Stomach (tissue), 4 donors: ENCODE measurements around the gene CCSER1.

Experiments
- EP300 ChIP-seq: sonication (generic); formaldehyde crosslinking; IDR thresholded peaks from one replicate; pipeline ENCODE4 v1.6.1; 2017; ENCODE audit warnings: antibody characterized with exemption
- POLR2A ChIP-seq, 4 donors: fragments of 450-650 bp; IDR thresholded peaks; one replicate each; pipeline ENCODE4 v1.6.1; 2016; ENCODE audit warnings: antibody characterized with exemption in 4 of 4, control low read depth in 2 of 4, mild to moderate bottlenecking in 1 of 4, moderate library complexity in 1 of 4
- POLR2AphosphoS5 ChIP-seq, 3 donors: sonication (generic); formaldehyde crosslinking; IDR thresholded peaks; one replicate each; pipeline ENCODE4 v1.6.1; 2016; ENCODE audit warnings: antibody characterized with exemption in 3 of 3
- TF ChIP-seq, protein P1 (sequence below), 7 experiments: fragments of 450-650 bp in 4 of 7; fragments of 200-600 bp in 3 of 7; sonication (generic) in 3 of 7; IDR thresholded peaks; one replicate each; pipeline ENCODE4 v1.5.1; 2016 to 2019; ENCODE audit warnings: antibody characterized with exemption in 7 of 7, control low read depth in 2 of 7, mild to moderate bottlenecking in 1 of 7

- TF ChIP-seq, protein P1, sequence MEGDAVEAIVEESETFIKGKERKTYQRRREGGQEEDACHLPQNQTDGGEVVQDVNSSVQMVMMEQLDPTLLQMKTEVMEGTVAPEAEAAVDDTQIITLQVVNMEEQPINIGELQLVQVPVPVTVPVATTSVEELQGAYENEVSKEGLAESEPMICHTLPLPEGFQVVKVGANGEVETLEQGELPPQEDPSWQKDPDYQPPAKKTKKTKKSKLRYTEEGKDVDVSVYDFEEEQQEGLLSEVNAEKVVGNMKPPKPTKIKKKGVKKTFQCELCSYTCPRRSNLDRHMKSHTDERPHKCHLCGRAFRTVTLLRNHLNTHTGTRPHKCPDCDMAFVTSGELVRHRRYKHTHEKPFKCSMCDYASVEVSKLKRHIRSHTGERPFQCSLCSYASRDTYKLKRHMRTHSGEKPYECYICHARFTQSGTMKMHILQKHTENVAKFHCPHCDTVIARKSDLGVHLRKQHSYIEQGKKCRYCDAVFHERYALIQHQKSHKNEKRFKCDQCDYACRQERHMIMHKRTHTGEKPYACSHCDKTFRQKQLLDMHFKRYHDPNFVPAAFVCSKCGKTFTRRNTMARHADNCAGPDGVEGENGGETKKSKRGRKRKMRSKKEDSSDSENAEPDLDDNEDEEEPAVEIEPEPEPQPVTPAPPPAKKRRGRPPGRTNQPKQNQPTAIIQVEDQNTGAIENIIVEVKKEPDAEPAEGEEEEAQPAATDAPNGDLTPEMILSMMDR (IDR thresholded peaks at IDR 0.05) = no peak
- TF ChIP-seq POLR2AphosphoS5 (IDR thresholded peaks at IDR 0.05) (no peak), POLR2A (IDR thresholded peaks at IDR 0.05) (no peak), EP300 (no peak)
Measured at GRCh38 chr4:90421161-90421560, 294.0 kb downstream of the CCSER1 start.
